ENCODE results near the gene IGSF9. TPM values are rescaled to one million over a fixed set of nuclear protein-coding genes. Genes with fewer than 3 reads are reported as not detected.

The IGSF9 gene
- total RNA-seq, 2 donors from 2014 or later, result 0.12 TPM

DNA sequence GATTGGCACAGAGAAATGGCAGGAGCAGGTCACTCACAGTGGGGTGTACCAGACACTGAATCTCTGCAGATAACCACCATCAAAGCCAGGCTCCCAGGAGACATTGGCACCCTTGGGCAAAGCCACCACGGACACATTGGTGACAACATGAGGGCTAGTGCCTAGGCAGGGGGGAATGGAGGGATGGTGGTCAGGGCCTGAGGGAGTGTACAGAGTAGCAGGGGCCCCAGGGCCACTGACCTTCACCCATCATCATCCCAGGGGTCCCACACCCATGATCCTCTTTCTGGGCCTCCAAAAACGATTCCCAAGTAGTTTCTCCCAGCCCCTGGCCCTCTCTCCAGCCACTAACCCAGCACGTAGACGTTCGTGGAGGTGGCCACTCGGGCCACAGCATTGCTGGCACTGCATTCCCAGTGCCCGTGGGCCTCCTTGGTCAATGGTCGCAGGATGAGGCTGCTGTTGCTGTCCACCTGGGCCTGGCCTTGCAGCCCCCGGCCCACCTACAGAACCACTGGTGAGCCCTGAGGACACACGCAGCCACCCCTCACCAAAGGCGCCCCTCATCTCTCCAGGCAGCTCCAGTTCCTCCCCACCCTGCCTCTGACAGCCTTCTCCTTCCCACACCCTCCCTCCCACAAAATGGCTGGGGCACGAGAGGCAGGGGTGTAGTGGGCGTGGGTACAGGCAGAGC lies 14.2 kb downstream of the IGSF9 start:
- no peak overlapping the region for H3K4me3 Mint-ChIP-seq
- no peak for ATAC-seq (replicated peaks in 1 of 2)

DNA sequence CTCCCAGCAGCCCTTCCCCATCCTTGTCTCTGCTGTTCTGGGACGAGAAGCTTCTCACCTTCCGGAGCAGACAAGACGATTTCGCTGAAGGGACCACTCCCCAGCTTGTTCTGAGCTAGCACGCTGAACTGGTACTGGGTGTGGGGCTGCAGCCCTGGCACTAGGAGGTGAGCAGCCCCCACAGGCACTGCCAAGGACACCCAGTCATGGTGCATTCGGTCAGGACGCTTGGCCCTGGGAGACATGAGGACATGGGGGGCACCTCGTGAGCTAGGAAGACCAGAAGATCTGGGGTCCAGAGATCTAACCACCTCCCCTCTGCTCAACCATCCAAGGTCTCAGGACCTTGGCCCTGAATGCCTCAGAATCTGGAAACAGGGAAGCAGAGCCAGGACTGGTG lies 14.8 kb downstream of the IGSF9 start:
- Mint-ChIP-seq H3K27ac (no peak overlapping the region), H3K4me1 (ENCODE audit: low read depth) (peaks cover 17% of the 10 kb centered on the region), H3K9me3 (no peaks in the 10 kb centered on the region), H3K36me3 (ENCODE audit: insufficient read depth in 2 of 2) (no peaks in the 10 kb centered on the region), H3K27me3 (ENCODE audit: low read depth) (peaks cover 17% of the 10 kb centered on the region), H3K4me3 (no peak overlapping the region)
- DNase-seq (no peak), ATAC-seq (replicated peaks in 1 of 2) (no peak)

More for the DNA sequence above, 14.2 kb downstream of the IGSF9 start:
- no peak for DNase-seq
- Mint-ChIP-seq H3K9me3 (no peaks in the 10 kb centered on the region), H3K27ac (no peak overlapping the region), H3K4me1 (ENCODE audit: low read depth) (peaks cover 11% of the 10 kb centered on the region), H3K36me3 (ENCODE audit: insufficient read depth in 2 of 2) (no peaks in the 10 kb centered on the region), H3K27me3 (ENCODE audit: low read depth) (peaks cover 17% of the 10 kb centered on the region)

DNA sequence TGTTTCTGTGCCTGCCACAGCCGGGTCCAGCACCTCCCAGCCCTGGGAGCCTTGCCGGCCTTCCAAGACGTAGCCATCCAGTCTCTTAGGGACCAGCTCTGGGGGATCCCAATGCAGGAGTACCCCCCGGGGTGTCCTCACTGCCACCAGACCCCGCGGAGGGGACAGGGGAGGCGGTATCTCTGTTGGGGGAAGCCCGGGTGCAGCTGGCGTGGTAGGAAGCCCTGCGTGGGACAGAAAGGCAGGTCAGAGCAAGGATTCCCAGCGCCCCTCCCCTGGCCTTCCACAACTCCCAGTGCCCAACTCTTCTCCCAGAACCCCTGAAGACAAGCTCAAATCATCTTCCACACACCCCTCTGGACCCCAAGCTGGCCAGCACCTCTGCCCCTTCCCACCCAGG lies 15.2 kb downstream of the IGSF9 start:
- no peaks in the 10 kb centered on the region for H3K9me3 Mint-ChIP-seq
- DNase-seq, result no peak
- H3K4me1 Mint-ChIP-seq (ENCODE audit: low read depth), result peaks cover 19% of the 10 kb centered on the region
- H3K4me3 Mint-ChIP-seq, result no peak overlapping the region
- no peak for ATAC-seq (replicated peaks in 1 of 2)
- H3K27me3 Mint-ChIP-seq (ENCODE audit: low read depth), result peaks cover 12% of the 10 kb centered on the region
- H3K27ac Mint-ChIP-seq, result no peak overlapping the region
- H3K36me3 Mint-ChIP-seq (ENCODE audit: insufficient read depth in 2 of 2), result no peaks in the 10 kb centered on the region

DNA sequence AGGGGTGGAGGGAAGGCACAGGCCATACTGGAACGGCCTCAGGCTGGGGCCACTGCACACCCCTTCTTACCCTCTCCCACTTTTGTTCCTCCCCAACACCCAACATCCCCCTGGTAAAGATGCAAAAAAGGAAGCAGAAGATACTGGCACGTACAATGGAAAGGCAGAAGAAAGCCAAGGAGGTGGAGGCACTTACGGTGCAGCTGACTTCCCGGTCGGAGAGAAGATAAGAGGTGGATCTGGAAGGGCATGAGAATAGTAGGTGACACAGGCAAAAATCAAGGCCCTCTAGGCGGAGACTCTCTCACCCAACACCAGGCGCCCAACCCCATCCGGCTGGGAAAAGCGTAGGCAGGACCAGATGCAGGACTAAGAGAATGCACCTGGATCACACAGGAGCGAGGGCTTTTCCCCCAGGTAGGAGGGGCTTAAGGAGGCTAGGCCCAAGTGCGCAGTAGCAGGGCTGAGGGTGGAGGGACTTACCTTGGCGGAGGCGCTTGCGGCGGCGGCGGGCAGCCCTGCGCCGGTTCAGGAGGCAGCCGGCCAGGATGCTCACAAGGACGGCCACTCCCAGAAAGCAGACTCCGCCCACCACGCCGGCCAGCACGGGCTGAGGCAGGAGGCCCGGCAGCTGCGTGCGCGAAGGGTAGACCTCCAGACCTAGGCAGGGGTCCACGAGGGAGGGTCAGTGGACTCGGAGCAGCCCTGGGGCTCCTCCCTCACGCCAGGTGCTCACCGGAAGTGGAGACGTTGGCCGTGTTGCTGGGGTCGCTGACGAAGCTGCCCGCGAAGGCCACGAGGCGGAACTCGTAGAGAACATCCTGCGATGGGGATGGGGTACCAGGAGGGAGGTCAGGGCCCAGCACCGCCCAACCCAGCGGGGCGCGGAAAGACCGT lies 16.0 kb downstream of the IGSF9 start:
- no peak overlapping the region for H3K27ac Mint-ChIP-seq
- H3K36me3 Mint-ChIP-seq (ENCODE audit: insufficient read depth in 2 of 2), result no peaks in the 10 kb centered on the region
- DNase-seq, result no peak
- peaks cover 7% of the 10 kb centered on the region for H3K27me3 Mint-ChIP-seq (ENCODE audit: low read depth)
- peaks cover 19% of the 10 kb centered on the region for H3K4me1 Mint-ChIP-seq (ENCODE audit: low read depth)
- ATAC-seq (replicated peaks in 1 of 2), result no peak
- no peak overlapping the region for H3K4me3 Mint-ChIP-seq
- H3K9me3 Mint-ChIP-seq, result no peaks in the 10 kb centered on the region

DNA sequence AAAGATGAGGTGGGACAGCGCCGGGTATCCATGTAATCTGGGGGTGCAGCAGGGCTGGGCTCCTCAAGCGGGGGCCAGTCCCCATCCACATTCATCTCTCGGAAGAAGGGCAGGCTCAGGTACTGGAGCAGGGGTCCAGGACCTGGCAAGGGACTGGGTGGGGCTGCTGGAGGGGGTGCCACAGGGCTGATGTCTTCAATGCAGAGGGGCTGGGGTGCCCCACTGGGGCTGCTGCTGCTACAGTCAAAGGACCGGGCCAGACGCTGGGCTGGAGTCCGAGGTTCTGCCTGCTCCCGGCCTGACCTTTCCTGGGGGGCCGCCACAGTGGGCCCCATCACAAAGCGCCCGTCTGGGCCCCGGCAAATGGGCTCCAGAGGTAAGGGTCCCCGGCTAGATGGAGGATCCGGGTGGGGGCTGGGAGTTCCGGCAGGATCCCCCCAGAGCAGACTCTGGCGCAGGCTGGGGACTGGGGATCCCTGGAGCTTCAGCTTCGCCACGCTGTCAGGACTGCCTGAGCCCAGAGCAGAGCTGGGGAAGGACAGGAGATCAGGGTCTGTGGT lies 16.8 kb downstream of the IGSF9 start:
- no peak overlapping the region for H3K4me3 Mint-ChIP-seq
- H3K27ac Mint-ChIP-seq, result no peak overlapping the region
- DNase-seq (no peak), ATAC-seq (replicated peaks in 1 of 2) (no peak)
- H3K36me3 Mint-ChIP-seq (ENCODE audit: insufficient read depth in 2 of 2), result peaks cover 3 to 7% of the 10 kb centered on the region in 2 donors
- peaks cover 24% of the 10 kb centered on the region for H3K4me1 Mint-ChIP-seq (ENCODE audit: low read depth)
- peaks cover 2% of the 10 kb centered on the region for H3K27me3 Mint-ChIP-seq (ENCODE audit: low read depth)
- H3K9me3 Mint-ChIP-seq, result no peaks in the 10 kb centered on the region

DNA sequence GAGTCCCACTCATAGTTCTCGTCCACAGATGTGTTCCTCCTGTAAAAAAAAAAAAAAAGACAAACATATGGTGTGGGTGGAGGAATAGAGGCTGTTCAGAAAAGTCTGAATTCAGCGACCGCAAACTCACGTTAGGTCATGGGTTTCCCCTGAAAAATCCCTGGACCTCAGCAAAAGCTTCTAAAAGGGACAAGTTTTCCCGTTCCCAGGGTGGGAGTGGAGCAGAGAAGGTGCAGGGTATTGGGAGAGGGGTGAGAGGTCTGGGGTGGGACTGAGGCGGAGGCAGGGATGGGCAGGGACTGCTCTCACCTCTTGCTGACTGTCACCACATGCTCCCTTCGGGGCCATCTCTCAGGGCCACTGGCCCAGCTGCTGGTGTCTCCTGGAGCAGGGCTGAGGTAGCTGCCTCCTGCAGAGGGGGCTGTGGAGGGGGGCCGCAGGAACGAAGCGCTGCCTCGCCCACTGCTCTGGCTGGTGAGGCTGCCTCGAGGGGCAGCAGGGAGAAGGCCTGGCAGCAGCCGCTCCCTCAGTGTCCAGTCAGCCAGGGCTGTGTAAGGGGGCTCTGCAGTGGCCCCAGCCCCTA lies 17.5 kb downstream of the IGSF9 start:
- Mint-ChIP-seq H3K27me3 (ENCODE audit: low read depth) (no peaks in the 10 kb centered on the region), H3K36me3 (ENCODE audit: insufficient read depth in 2 of 2) (peaks cover 3 to 10% of the 10 kb centered on the region in 2 donors), H3K27ac (no peak overlapping the region), H3K4me3 (no peak overlapping the region), H3K9me3 (no peaks in the 10 kb centered on the region), H3K4me1 (ENCODE audit: low read depth) (peaks cover 26% of the 10 kb centered on the region)
- DNase-seq (no peak), ATAC-seq (replicated peaks in 1 of 2) (no peak)

DNA sequence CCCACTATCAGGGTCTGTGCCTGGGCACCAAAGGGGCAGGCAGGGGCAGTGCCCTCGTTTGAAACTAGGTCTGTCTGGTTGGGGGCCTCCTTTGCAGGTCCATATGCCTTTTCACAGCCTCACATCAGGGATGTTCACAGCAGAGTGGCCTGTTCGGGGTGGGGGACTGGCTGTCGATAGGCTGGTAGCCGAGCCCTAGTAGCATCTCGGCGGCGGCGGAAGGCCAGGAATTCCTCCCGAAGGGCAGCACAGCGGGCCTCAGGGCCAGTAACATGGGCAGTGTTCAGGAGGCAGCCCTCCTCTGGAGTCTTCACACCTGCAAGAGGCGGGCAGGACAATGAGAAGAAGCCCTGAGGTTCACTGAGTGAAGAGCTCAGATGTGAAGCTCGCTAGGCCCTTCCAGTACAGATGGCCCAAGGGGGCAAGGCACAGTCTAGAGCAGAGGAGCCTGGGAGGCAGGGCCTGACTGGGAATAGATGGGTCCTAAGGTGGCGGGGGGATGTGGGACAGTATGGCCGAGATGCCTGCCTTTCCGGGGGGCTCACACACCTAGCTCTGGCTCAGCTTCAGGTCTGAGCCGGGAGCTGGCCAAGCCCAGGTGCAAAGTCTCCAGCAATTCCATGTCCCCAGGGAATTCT lies 18.1 kb downstream of the IGSF9 start:
- H3K27ac Mint-ChIP-seq, result no peak overlapping the region
- no peaks in the 10 kb centered on the region for H3K9me3 Mint-ChIP-seq
- no peak overlapping the region for H3K4me3 Mint-ChIP-seq
- no peaks in the 10 kb centered on the region for H3K27me3 Mint-ChIP-seq (ENCODE audit: low read depth)
- H3K36me3 Mint-ChIP-seq (ENCODE audit: insufficient read depth in 2 of 2), result peaks cover 3 to 12% of the 10 kb centered on the region in 2 donors
- peaks cover 28% of the 10 kb centered on the region for H3K4me1 Mint-ChIP-seq (ENCODE audit: low read depth)
- DNase-seq, result no peak
- no peak for ATAC-seq (replicated peaks in 1 of 2)

DNA sequence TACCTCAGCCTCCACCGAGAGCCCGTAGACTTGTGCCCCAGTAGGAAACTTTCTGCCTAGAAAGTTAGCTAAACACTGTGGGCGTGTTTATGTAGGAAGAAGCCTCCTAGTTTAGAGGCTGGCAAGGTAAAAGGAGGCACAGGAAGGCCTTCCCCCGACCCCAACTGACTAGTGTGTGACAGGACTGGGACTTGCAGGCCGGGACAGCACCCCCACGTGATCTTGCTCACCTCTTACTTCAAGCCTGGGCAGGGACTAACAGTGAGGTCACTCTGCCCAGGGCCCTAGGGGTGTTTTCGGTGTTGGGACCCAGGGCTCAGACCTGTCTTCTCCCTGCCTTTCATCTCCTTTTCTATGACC lies 19.7 kb downstream of the IGSF9 start:
- Mint-ChIP-seq H3K27me3 (ENCODE audit: low read depth) (no peaks in the 10 kb centered on the region), H3K36me3 (ENCODE audit: insufficient read depth in 2 of 2) (peaks cover 6 to 23% of the 10 kb centered on the region in 2 donors), H3K9me3 (no peaks in the 10 kb centered on the region), H3K27ac (peak overlapping the region; percentile 54), H3K4me1 (ENCODE audit: low read depth) (peaks cover 45% of the 10 kb centered on the region), H3K4me3 (peak overlapping the region; percentile 90 to 96)
- ATAC-seq (replicated peaks in 1 of 2), result peak; percentile 5 to 34
- DNase-seq, result peak; percentile 63 to 69

DNA sequence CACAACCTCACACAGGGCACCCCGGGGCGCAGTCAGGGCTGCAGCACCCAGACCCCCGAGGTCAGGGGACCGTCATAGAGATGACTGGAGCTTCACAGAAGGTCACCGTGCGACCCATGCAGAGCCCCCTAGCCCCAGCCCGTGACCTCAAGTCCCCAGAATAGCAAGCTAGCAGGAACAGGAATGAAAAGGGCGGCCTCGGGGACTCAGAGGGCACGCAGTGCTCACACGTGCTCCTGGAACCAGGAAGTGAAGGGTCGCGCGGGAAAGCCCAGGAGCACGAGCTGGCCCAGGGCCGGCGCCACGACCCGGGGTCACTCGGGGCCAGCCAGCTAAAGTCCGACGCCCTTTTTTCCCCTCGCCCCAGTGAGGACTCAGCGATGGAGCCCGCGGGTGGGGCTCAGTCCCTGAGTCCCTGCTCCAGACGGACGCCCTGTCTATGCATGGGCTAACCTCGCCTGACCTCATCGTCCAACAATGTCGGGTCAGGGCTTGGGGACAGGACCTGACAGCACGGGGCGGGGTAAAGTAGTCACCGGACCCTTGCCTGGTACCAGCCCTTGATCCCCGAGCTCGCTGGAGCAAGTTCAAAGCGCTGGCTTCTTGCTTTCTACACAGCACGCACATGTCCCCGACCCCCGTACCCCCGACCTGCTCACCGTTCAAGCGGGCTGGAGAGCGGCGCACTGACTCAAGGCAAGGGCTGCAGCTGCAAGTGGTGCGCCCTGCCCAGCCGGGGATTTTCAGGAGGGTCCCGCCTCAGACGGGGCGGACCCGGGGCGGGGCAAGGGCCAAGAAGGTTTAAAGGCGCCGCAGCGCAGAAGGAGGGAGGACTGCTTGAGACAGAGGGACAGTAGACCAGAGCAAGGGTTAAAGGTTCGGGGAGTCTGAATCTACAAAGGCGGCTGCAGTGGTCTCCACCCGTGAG lies 20.4 kb downstream of the IGSF9 start, which contains the start of gene TAGLN2:
TAGLN2 (minus strand) TSS at position 717 of the 928 bp plus-strand sequence. CDS start 4,998 bp downstream, outside the sequence.
- peaks cover 6 to 28% of the 10 kb centered on the region in 2 donors for H3K36me3 Mint-ChIP-seq (ENCODE audit: insufficient read depth in 2 of 2)
- peak; percentile 94 to 95 for DNase-seq
- peak within 1 kb of the TSS; percentile 90 to 96 for H3K4me3 Mint-ChIP-seq
- peak; percentile 64 to 71 for ATAC-seq (replicated peaks in 1 of 2)
- H3K9me3 Mint-ChIP-seq, result no peaks in the 10 kb centered on the region
- peak within 1 kb of the TSS; percentile 60 for H3K27ac Mint-ChIP-seq
- H3K27me3 Mint-ChIP-seq (ENCODE audit: low read depth), result no peaks in the 10 kb centered on the region
- peaks cover 51% of the 10 kb centered on the region for H3K4me1 Mint-ChIP-seq (ENCODE audit: low read depth)

DNA sequence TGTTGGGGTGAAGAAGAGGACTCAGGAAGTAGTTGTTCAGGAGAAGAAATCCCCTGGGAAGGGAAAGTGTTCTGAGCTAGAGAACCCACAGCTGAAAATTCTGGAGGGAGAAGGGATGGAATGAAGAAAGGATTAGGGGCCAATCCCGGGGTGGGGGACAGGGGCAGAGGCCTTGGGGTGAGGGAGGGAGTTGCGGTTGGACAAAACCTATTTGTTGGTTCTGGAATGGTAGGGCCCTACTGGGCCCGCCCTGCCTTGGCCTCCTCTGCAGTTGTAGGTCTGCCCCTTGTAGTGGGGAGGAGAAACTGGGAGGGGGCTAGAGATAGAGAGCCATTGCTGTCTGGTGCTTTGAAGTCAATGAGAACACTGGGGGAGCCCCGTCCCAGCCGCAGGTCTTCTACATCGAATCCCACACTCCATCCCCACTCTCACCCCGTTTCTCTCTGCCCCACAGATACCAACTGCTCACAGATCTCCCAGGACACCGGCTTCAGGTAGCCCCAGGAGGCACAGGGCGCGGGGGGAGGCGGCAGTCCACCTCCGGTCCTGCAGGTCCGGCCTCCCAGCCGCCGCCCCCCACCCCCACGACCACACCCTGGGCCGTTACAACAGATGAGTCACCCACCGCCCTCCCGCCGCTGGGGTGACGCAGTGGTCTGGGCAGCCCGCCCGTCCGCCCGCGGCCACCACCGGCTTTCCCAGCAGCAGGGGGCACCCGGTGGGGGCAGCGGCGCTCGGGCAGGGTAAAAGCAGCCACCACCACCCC lies 21.2 kb downstream of the IGSF9 start:
- Mint-ChIP-seq H3K4me3 (peak overlapping the region; percentile 90 to 96), H3K4me1 (ENCODE audit: low read depth) (peaks cover 59% of the 10 kb centered on the region), H3K36me3 (ENCODE audit: insufficient read depth in 2 of 2) (peaks cover 6 to 35% of the 10 kb centered on the region in 2 donors), H3K9me3 (no peaks in the 10 kb centered on the region), H3K27me3 (ENCODE audit: low read depth) (no peaks in the 10 kb centered on the region), H3K27ac (peak overlapping the region; percentile 85)
- ATAC-seq (replicated peaks in 1 of 2), result peak; percentile 32 to 60
- peak; percentile 83 to 87 for DNase-seq

Measured in activated T-cell treated with anti-CD3 and anti-CD28 coated beads, Interleukin-2, amount 50 U/mL, for 72 hours (primary cell).